PC-9 (cell line): Measurements from ENCODE around the gene FBN1. TPM values are rescaled to one million over a fixed set of nuclear protein-coding genes. Genes with fewer than 3 reads are reported as not detected.

ENCODE experiments used
- BruUV-seq: library from RNA; stranded (reverse); fragments of 400-500 nt; replicated peaks from 2 replicates; lab custom pipeline; 2021; lab: Mats Ljungman, UMichigan
- CTCF ChIA-PET: fragments of 300-600 bp; sonication (Branson Sonifier 250); formaldehyde crosslinking; loops from one replicate; lab custom pipeline; 2022; ENCODE audit warnings: antibody characterized with exemption; lab: Charles Lee
- POLR2A ChIA-PET: fragments of 300-600 bp; sonication (Branson Sonifier 250); formaldehyde crosslinking; loops from one replicate; lab custom pipeline; 2022; ENCODE audit warnings: antibody characterized with exemption; ENCODE audit not compliant: unreplicated experiment; lab: Charles Lee
- DNase-seq, 2 experiments: peaks; one replicate each; pipeline versions ENCODE4 v3.0.0 to v3.0.0-alpha.2; 2015 to 2022; ENCODE audit warnings: mixed read lengths in 1 of 2
- H2AFZ ChIP-seq: fragments of 200-600 bp; sonication (generic); 2 replicates; pipeline ENCODE4 v1.8.1; 2017; ENCODE audit warnings: antibody characterized with exemption
- H3F3A ChIP-seq: fragments of 200-600 bp; sonication (generic); 2 replicates; pipeline ENCODE4 v1.8.1; 2017; ENCODE audit warnings: antibody characterized with exemption, mild to moderate bottlenecking, low read depth; ENCODE audit not compliant: insufficient read depth
- H3K27ac ChIP-seq: fragments of 200-600 bp; sonication (generic); 2 replicates; pipeline ENCODE4 v1.6.1; 2016; ENCODE audit warnings: mixed run types
- H3K27me3 ChIP-seq: fragments of 200-600 bp; sonication (generic); 2 replicates; pipeline ENCODE4 v1.6.1; 2016; ENCODE audit warnings: low read depth, mixed run types; ENCODE audit not compliant: insufficient read depth
- H3K36me3 ChIP-seq: fragments of 200-600 bp; sonication (generic); 2 replicates; pipeline ENCODE4 v1.6.1; 2016; ENCODE audit warnings: low read depth, mixed run types
- H3K4me1 ChIP-seq: fragments of 200-600 bp; sonication (generic); replicated peaks from 2 replicates; pipeline ENCODE4 v1.6.1; 2016; ENCODE audit warnings: mixed run types; ENCODE audit not compliant: insufficient read depth
- H3K4me2 ChIP-seq: fragments of 200-600 bp; sonication (generic); 2 replicates; pipeline ENCODE4 v1.6.1; 2017; ENCODE audit warnings: mixed run types
- H3K4me3 ChIP-seq: fragments of 200-600 bp; sonication (generic); 2 replicates; pipeline ENCODE4 v1.6.1; 2016; ENCODE audit warnings: mixed run types
- H3K79me2 ChIP-seq: fragments of 200-600 bp; sonication (generic); 2 replicates; pipeline ENCODE4 v1.6.1; 2017; ENCODE audit warnings: low read depth, mixed run types
- H3K9me2 ChIP-seq: fragments of 200-600 bp; sonication (generic); 2 replicates; pipeline ENCODE4 v1.8.1; 2017; ENCODE audit warnings: mild to moderate bottlenecking; ENCODE audit not compliant: insufficient read depth
- H3K9me3 ChIP-seq: fragments of 200-600 bp; sonication (generic); 2 replicates; pipeline ENCODE4 v1.8.1; 2016; ENCODE audit warnings: low read depth; ENCODE audit not compliant: insufficient read depth
- H4K20me1 ChIP-seq: fragments of 200-600 bp; sonication (generic); 2 replicates; pipeline ENCODE4 v1.8.1; 2017; ENCODE audit not compliant: insufficient read depth
- EZH2 ChIP-seq: fragments of 200-600 bp; sonication (generic); IDR thresholded peaks from 2 replicates; pipeline ENCODE4 v1.8.0; 2017; ENCODE audit warnings: antibody characterized with exemption, low read depth
- intact Hi-C: fragments of 100-400 bp; cut with micrococcal nuclease; formaldehyde crosslinking; loops from one replicate; pipeline ENCODE4 v1.10.0; 2022; ENCODE audit not compliant: unreplicated experiment
- total RNA-seq: library from RNA; stranded (reverse); gene quantifications from 2 replicates; pipeline ENCODE4 v1.2.3, GENCODE V29; 2021
- TF ChIP-seq, protein P1 (sequence below): fragments of 200-600 bp; sonication (generic); conservative IDR thresholded peaks from 2 replicates; pipeline ENCODE4 v1.6.1; 2017; ENCODE audit warnings: mixed run types, antibody characterized with exemption, mild to moderate bottlenecking, moderate library complexity

Gene FBN1
- total RNA-seq, 1 experiment from 2014 or later, result 1.3 TPM

DNA sequence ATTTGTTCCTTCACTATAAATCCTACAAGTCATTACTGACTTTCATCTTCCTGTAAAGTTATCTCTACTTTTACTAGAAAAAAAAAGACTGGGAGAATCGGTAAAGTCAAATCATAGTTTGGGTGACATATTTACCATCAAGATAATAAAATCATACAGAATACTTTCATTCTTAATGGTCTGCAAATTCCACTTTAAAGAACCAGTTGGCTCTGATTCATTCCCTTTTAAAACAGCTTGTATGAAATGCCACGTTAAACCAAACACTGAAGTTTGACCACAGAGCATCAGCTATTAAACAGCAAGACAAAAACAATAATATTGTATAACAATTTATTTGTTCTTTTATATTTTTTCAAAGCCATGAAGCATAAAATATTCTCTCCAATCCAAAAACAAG lies 100.7 kb downstream of the FBN1 start:
- no peaks in the 10 kb centered on the region for H4K20me1 ChIP-seq
- no peaks in the 10 kb centered on the region for H3K9me2 ChIP-seq
- no peaks in the 10 kb centered on the region for H3F3A ChIP-seq
- intact Hi-C loops, result no loop called here
- no peaks in the 10 kb centered on the region for H3K27me3 ChIP-seq
- no peaks in the 10 kb centered on the region for H3K4me1 ChIP-seq
- no peak overlapping the region for H2AFZ ChIP-seq
- H3K4me3 ChIP-seq, result no peak overlapping the region
- H3K36me3 ChIP-seq, result no peaks in the 10 kb centered on the region
- no peak overlapping the region for H3K27ac ChIP-seq
- TF ChIP-seq EZH2, result no peak
- TF ChIP-seq, protein P1, sequence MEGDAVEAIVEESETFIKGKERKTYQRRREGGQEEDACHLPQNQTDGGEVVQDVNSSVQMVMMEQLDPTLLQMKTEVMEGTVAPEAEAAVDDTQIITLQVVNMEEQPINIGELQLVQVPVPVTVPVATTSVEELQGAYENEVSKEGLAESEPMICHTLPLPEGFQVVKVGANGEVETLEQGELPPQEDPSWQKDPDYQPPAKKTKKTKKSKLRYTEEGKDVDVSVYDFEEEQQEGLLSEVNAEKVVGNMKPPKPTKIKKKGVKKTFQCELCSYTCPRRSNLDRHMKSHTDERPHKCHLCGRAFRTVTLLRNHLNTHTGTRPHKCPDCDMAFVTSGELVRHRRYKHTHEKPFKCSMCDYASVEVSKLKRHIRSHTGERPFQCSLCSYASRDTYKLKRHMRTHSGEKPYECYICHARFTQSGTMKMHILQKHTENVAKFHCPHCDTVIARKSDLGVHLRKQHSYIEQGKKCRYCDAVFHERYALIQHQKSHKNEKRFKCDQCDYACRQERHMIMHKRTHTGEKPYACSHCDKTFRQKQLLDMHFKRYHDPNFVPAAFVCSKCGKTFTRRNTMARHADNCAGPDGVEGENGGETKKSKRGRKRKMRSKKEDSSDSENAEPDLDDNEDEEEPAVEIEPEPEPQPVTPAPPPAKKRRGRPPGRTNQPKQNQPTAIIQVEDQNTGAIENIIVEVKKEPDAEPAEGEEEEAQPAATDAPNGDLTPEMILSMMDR, result no peak
- ChIA-PET POLR2A (no interaction called here), CTCF (no interaction called here)
- no peaks in the 10 kb centered on the region for H3K79me2 ChIP-seq
- H3K4me2 ChIP-seq, result no peak overlapping the region
- BruUV-seq, result no TSS peak
- no peak for DNase-seq
- H3K9me3 ChIP-seq, result no peaks in the 10 kb centered on the region

DNA sequence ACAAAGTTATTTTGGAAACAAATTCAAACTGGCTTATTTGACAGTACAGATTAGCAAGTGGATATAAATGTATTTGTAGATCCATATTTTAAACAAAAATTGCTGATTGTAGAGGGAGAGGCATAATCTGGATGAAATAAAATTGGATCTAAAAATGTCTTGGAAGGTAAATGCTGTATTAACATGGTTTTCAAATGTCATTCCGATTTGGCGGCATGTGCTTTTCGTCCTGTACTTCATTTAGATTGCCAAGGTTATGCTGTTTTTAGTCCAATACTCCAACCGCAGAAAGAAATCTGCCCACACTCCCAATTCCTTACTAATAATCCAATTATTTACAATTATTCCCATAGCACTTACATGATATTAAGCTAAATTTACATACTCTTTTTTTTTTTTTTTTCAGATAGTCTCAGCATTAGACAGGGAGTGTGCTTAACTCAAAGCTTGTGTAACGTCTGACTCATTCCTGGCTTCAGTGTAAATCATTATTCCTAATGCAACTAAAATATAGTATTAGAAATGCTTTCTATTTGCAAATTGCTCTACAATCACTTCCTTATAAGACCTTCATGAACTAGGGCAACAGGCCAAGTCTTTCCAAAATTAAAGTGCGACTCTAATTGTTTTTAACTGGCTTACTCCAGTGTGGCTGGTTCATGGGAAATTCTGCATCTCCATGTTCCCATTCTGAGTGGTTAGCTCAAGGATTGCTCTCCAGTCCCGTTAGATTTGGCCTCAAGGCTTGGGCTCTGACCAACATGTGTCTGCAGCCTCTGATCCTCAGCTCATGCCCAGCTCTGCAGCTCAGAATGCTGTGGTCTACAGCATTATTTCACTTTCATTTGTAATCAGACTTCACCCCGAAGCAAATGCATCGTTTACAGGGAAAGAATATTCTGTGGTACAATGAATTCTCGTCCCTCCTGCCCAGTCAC lies 103.9 kb downstream of the FBN1 start:
- BruUV-seq, result no TSS peak
- H3K4me3 ChIP-seq, result no peak overlapping the region
- H4K20me1 ChIP-seq, result no peaks in the 10 kb centered on the region
- no peaks in the 10 kb centered on the region for H3K79me2 ChIP-seq
- TF ChIP-seq, protein P1, result no peak
- TF ChIP-seq EZH2, result no peak
- H3K4me2 ChIP-seq, result no peak overlapping the region
- no peaks in the 10 kb centered on the region for H3F3A ChIP-seq
- H3K36me3 ChIP-seq, result no peaks in the 10 kb centered on the region
- no peaks in the 10 kb centered on the region for H3K4me1 ChIP-seq
- H3K27ac ChIP-seq, result no peak overlapping the region
- intact Hi-C loops, result no loop called here
- ChIA-PET CTCF (interaction anchor here (0.6 kb wide), 1 partner anchor 24 kb away, joined by 6 read pairs; no protein-coding TSS in a partner anchor), POLR2A (no interaction called here)
- H2AFZ ChIP-seq, result no peak overlapping the region
- DNase-seq, result no peak
- no peaks in the 10 kb centered on the region for H3K27me3 ChIP-seq
- no peaks in the 10 kb centered on the region for H3K9me2 ChIP-seq
- no peaks in the 10 kb centered on the region for H3K9me3 ChIP-seq

DNA sequence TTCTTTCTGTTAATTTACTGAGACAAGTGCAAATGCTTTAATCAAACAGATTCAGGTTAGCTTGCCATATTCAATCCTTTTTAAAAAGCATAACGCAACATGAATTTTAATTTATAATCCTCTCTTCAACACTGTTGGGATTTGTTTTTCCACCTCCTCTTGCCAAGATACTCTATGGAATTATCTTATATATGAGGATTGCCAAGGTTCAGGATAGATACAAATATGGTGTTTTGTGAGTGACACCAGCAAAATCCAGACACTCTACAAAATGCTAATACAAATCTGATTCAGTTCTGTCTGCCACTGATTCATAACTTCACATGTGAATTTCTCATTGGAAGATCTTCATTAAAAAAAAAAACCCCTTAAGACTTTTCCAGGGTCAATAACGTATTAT lies 104.8 kb downstream of the FBN1 start:
- no TSS peak for BruUV-seq
- ChIA-PET CTCF (no interaction called here), POLR2A (no interaction called here)
- no peaks in the 10 kb centered on the region for H3K4me1 ChIP-seq
- no peaks in the 10 kb centered on the region for H4K20me1 ChIP-seq
- no peaks in the 10 kb centered on the region for H3F3A ChIP-seq
- H3K9me3 ChIP-seq, result no peaks in the 10 kb centered on the region
- no peak for TF ChIP-seq EZH2
- TF ChIP-seq, protein P1, result no peak
- intact Hi-C loops, result no loop called here
- no peaks in the 10 kb centered on the region for H3K9me2 ChIP-seq
- H3K4me2 ChIP-seq, result no peak overlapping the region
- no peaks in the 10 kb centered on the region for H3K79me2 ChIP-seq
- H3K4me3 ChIP-seq, result no peak overlapping the region
- no peaks in the 10 kb centered on the region for H3K27me3 ChIP-seq
- H2AFZ ChIP-seq, result no peak overlapping the region
- H3K27ac ChIP-seq, result no peak overlapping the region
- no peak for DNase-seq
- H3K36me3 ChIP-seq, result no peaks in the 10 kb centered on the region
